Liver (tissue), 9 donors: ENCODE measurements around the gene SERPINB2. TPM values are rescaled to one million over a fixed set of nuclear protein-coding genes. Genes with fewer than 3 reads are reported as not detected.

Experiments
- DNase-seq: peaks from one replicate; pipeline ENCODE4 v3.0.0-alpha.2; 2017; ENCODE audit warnings: low spot score
- H3K27ac ChIP-seq, 2 donors: one replicate each; pipeline ENCODE4 v1.7.0; 2013; ENCODE audit warnings: inconsistent platforms in 2 of 2, low read length in 2 of 2, control low read depth in 1 of 2, low read depth in 1 of 2, mild to moderate bottlenecking in 1 of 2
- H3K27me3 ChIP-seq, 4 donors: one replicate each; pipeline versions ENCODE4 v1.6.1 to v1.7.0; 2013; ENCODE audit warnings: low read length in 3 of 4, inconsistent platforms in 1 of 4, mild to moderate bottlenecking in 1 of 4, moderate library complexity in 1 of 4; ENCODE audit not compliant: control insufficient read depth in 4 of 4, insufficient read depth in 4 of 4
- H3K36me3 ChIP-seq, 4 donors: one replicate each; pipeline versions ENCODE4 v1.6.1 to v1.7.0; 2013; ENCODE audit warnings: low read length in 3 of 4, mild to moderate bottlenecking in 3 of 4, low read depth in 1 of 4, moderate library complexity in 1 of 4; ENCODE audit not compliant: control insufficient read depth in 4 of 4, insufficient read depth in 3 of 4
- H3K4me1 ChIP-seq, 4 donors: one replicate each; pipeline versions ENCODE4 v1.6.1 to v1.7.0; 2013; ENCODE audit warnings: low read length in 3 of 4, mild to moderate bottlenecking in 3 of 4, moderate library complexity in 1 of 4; ENCODE audit not compliant: control insufficient read depth in 4 of 4, insufficient read depth in 4 of 4
- H3K4me3 ChIP-seq, 3 donors: one replicate each; pipeline versions ENCODE4 v1.6.1 to v1.7.0; 2013; ENCODE audit warnings: low read length in 3 of 3, control low read depth in 1 of 3, low read depth in 1 of 3, mild to moderate bottlenecking in 1 of 3
- H3K9ac ChIP-seq, 2 donors: one replicate each; pipeline ENCODE4 v1.7.0; 2013; ENCODE audit warnings: low read length in 2 of 2, mild to moderate bottlenecking in 2 of 2, moderate library complexity in 2 of 2, control low read depth in 1 of 2, low read depth in 1 of 2
- H3K9me3 ChIP-seq, 4 donors: one replicate each; pipeline versions ENCODE4 v1.6.1 to v1.7.0; 2013; ENCODE audit warnings: low read length in 3 of 4; ENCODE audit not compliant: control insufficient read depth in 4 of 4
- FOXA1 ChIP-seq: IDR thresholded peaks from 2 replicates; pipeline ENCODE4 v1.6.1; 2016; ENCODE audit warnings: antibody characterized with exemption
- FOXA2 ChIP-seq: IDR thresholded peaks from 2 replicates; pipeline ENCODE4 v1.6.1; 2016; ENCODE audit warnings: antibody characterized with exemption
- GABPA ChIP-seq, 2 donors: IDR thresholded peaks in 1 of 2; conservative IDR thresholded peaks in 1 of 2; 2 replicates each; pipeline ENCODE4 v1.6.1; 2016; ENCODE audit warnings: antibody characterized with exemption in 2 of 2, mild to moderate bottlenecking in 1 of 2, moderate library complexity in 1 of 2
- HNF4G ChIP-seq: IDR thresholded peaks from 2 replicates; pipeline ENCODE4 v1.6.1; 2016; ENCODE audit warnings: antibody characterized with exemption
- NR2F2 ChIP-seq: IDR thresholded peaks from 2 replicates; pipeline ENCODE4 v1.6.1; 2016; ENCODE audit warnings: antibody characterized with exemption
- RAD21 ChIP-seq, 2 donors: IDR thresholded peaks; 2 replicates each; pipeline ENCODE4 v1.6.1; 2016; ENCODE audit warnings: antibody characterized with exemption in 2 of 2, mild to moderate bottlenecking in 2 of 2
- RXRA ChIP-seq, 2 donors: IDR thresholded peaks; 2 replicates each; pipeline ENCODE4 v1.6.1; 2017 to 2018; ENCODE audit warnings: antibody characterized with exemption in 2 of 2, mild to moderate bottlenecking in 1 of 2
- TAF1 ChIP-seq: conservative IDR thresholded peaks from 2 replicates; pipeline ENCODE4 v1.6.1; 2016; ENCODE audit warnings: antibody characterized with exemption, mild to moderate bottlenecking
- YY1 ChIP-seq: IDR thresholded peaks from 2 replicates; pipeline ENCODE4 v1.6.1; 2016; ENCODE audit warnings: antibody characterized with exemption, mild to moderate bottlenecking
- WGBS: extraction: QIAGEN DNeasy Blood & Tissue Kit; methylation state at CpG from one replicate; pipeline ENCODE4 v1.1.7; 2013; 5-methylcytosine and 5-hydroxymethylcytosine counted together
- polyA plus RNA-seq, 2 donors: library from polyadenylated mRNA; stranded (reverse) in 1 of 2; unstranded in 1 of 2; fragments of 200-250 nt in 1 of 2; fragments of >200 nt in 1 of 2; fragmentation: Nextera tagmentation in 1 of 2; extraction: Ambion mirVana in 1 of 2; gene quantifications; one replicate each; pipeline versions ENCODE4 v1.2.1 to v1.2.3, GENCODE V29; 2013 to 2015
- total RNA-seq, 2 donors: library from RNA; depleted of rRNA; stranded (reverse); fragments of >200 nt; gene quantifications; one replicate each; pipeline ENCODE4 v1.2.3, GENCODE V29; 2014
- TF ChIP-seq, protein P1 (sequence below): IDR thresholded peaks from 2 replicates; pipeline ENCODE4 v1.6.1; 2016; ENCODE audit warnings: antibody characterized with exemption, mild to moderate bottlenecking
- TF ChIP-seq, protein P2 (sequence below): fragments of 150-350 bp; IDR thresholded peaks from 2 replicates; pipeline ENCODE4 v1.5.1; 2017; ENCODE audit warnings: improper control_type of control experiment, low read depth, low read length; ENCODE audit not compliant: missing input control
- TF ChIP-seq, protein P3 (sequence below): IDR thresholded peaks from 2 replicates; pipeline ENCODE4 v1.6.1; 2016; ENCODE audit warnings: antibody characterized with exemption
- donor health status: healthy.
- donor health status: healthy.
- donor health status: healthy.
- donor health status: healthy.
- donor health status: healthy.

The SERPINB2 gene
- total and polyA plus RNA-seq, 4 donors = 0.02 to 1.7 TPM; not detected in 2

DNA sequence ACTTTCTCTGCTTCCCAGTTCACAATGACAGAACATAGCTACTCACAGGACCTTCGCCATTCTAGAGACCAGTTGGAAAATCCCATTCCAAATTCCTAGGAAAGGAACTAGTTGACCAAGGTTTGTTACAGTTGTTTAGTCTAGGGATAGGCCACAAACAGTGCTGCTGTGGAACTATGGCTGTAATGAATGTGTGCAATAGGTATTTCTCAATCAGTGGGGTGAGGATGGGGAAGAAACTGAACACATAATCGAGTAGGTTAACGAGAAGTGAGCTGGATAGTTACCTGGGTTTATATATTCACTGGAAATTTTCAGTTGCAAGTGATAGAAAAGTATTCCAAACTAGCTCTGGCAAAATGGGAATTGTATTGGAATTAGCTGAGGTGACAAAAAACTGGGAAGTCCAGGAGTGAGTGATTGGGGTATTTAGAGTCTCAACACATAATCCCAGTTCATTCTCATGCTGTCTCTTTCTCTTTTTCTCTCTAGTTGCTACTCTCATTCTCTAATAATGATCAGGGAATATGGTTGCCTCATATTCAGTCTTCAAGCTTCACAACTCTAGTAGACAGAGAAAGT is 43.4 kb downstream of the SERPINB2 start (continued):
- TF ChIP-seq, protein P1, sequence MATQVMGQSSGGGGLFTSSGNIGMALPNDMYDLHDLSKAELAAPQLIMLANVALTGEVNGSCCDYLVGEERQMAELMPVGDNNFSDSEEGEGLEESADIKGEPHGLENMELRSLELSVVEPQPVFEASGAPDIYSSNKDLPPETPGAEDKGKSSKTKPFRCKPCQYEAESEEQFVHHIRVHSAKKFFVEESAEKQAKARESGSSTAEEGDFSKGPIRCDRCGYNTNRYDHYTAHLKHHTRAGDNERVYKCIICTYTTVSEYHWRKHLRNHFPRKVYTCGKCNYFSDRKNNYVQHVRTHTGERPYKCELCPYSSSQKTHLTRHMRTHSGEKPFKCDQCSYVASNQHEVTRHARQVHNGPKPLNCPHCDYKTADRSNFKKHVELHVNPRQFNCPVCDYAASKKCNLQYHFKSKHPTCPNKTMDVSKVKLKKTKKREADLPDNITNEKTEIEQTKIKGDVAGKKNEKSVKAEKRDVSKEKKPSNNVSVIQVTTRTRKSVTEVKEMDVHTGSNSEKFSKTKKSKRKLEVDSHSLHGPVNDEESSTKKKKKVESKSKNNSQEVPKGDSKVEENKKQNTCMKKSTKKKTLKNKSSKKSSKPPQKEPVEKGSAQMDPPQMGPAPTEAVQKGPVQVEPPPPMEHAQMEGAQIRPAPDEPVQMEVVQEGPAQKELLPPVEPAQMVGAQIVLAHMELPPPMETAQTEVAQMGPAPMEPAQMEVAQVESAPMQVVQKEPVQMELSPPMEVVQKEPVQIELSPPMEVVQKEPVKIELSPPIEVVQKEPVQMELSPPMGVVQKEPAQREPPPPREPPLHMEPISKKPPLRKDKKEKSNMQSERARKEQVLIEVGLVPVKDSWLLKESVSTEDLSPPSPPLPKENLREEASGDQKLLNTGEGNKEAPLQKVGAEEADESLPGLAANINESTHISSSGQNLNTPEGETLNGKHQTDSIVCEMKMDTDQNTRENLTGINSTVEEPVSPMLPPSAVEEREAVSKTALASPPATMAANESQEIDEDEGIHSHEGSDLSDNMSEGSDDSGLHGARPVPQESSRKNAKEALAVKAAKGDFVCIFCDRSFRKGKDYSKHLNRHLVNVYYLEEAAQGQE = no peak
- TF ChIP-seq FOXA2 = no peak
- TF ChIP-seq HNF4G = no peak

DNA sequence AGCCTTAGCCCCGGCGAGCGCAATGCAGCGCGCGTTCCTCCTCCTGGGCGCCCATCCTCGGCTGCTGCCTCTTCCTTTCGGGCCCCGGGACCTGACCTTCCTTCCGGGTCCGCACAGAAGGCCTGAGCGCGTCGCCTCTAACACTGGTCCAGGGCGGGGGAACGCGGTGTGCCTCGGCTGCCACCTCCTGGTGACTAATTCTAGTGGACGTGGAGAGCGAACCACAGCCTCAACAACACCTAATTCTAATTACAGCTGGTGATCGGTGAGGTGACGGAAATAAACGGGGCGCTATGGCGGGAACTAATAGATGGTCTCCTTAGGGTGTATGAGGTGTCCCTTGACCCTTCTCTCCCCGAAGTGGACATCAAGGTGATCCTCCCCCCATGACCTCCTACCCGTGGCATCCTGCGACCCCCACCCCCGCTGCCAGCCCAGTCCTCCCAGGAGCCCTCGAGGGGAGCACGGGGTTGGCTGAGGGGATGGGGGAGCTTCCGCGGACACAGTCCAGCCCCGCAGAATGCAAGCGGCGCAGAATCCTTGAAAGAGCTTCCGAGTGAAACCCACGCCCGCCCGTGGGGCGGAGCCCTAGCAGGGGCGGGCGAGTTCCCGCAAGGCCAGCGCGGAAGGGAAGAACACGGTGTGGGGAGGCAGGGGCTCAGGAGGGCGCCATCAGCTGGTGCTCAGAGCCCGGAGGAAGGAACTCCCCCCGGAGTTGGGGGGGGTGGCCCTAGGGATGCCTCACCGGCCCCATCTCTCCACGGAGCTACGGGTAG is 48.8 kb downstream of the SERPINB2 start:
- no peaks in the 10 kb centered on the region for H3K36me3 ChIP-seq
- no peak overlapping the region for H3K9ac ChIP-seq
- peaks cover 0 to 6% (median 0%) of the 10 kb centered on the region in 4 donors for H3K27me3 ChIP-seq
- TF ChIP-seq HNF4G (no peak), TAF1 (no peak), YY1 (no peak), RXRA (IDR thresholded peaks at IDR 0.05) (no peak), NR2F2 (peak; percentile 75), FOXA1 (no peak), GABPA (IDR thresholded peaks at IDR 0.05 in 1 of 2, conservative IDR thresholded peaks at IDR 0.05 in 1 of 2) (no peak), RAD21 (IDR thresholded peaks at IDR 0.05) (peak; percentile 82 to 88)
- TF ChIP-seq, protein P2, sequence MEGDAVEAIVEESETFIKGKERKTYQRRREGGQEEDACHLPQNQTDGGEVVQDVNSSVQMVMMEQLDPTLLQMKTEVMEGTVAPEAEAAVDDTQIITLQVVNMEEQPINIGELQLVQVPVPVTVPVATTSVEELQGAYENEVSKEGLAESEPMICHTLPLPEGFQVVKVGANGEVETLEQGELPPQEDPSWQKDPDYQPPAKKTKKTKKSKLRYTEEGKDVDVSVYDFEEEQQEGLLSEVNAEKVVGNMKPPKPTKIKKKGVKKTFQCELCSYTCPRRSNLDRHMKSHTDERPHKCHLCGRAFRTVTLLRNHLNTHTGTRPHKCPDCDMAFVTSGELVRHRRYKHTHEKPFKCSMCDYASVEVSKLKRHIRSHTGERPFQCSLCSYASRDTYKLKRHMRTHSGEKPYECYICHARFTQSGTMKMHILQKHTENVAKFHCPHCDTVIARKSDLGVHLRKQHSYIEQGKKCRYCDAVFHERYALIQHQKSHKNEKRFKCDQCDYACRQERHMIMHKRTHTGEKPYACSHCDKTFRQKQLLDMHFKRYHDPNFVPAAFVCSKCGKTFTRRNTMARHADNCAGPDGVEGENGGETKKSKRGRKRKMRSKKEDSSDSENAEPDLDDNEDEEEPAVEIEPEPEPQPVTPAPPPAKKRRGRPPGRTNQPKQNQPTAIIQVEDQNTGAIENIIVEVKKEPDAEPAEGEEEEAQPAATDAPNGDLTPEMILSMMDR = peak; percentile 69
- TF ChIP-seq, protein P3, sequence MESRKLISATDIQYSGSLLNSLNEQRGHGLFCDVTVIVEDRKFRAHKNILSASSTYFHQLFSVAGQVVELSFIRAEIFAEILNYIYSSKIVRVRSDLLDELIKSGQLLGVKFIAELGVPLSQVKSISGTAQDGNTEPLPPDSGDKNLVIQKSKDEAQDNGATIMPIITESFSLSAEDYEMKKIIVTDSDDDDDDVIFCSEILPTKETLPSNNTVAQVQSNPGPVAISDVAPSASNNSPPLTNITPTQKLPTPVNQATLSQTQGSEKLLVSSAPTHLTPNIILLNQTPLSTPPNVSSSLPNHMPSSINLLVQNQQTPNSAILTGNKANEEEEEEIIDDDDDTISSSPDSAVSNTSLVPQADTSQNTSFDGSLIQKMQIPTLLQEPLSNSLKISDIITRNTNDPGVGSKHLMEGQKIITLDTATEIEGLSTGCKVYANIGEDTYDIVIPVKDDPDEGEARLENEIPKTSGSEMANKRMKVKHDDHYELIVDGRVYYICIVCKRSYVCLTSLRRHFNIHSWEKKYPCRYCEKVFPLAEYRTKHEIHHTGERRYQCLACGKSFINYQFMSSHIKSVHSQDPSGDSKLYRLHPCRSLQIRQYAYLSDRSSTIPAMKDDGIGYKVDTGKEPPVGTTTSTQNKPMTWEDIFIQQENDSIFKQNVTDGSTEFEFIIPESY = no peak
- WGBS = 2% methylated on average over 54 of the region's 54 CpGs
- H3K9me3 ChIP-seq = no peaks in the 10 kb centered on the region
- peak overlapping the region in 1 of 3 donors; percentile 41 for H3K4me3 ChIP-seq
- no peak overlapping the region for H3K27ac ChIP-seq
- peak; percentile 70 for DNase-seq
- H3K4me1 ChIP-seq = peaks cover 0 to 10% (median 2%) of the 10 kb centered on the region in 4 donors
